Tibial nerve (tissue), 4 donors: ENCODE measurements around the gene TIMM17A. TPM values are rescaled to one million over a fixed set of nuclear protein-coding genes. Genes with fewer than 3 reads are reported as not detected.

Source experiments
- DNase-seq, 2 donors: peaks; one replicate each; pipeline ENCODE4 v3.0.0-alpha.2; 2019; ENCODE audit warnings: low spot score in 2 of 2
- H3K27ac ChIP-seq, 4 donors: fragments of 200-600 bp; sonication (generic) in 3 of 4; one replicate each; pipeline ENCODE4 v1.5.1; 2017 to 2019; ENCODE audit warnings: mild to moderate bottlenecking in 1 of 4
- H3K27me3 ChIP-seq, 2 donors: fragments of 200-600 bp; sonication (generic) in 1 of 2; one replicate each; pipeline versions ENCODE4 v1.5.1 to v1.6.0; 2017 to 2019
- H3K36me3 ChIP-seq, 3 donors: fragments of 200-600 bp; sonication (generic); one replicate each; pipeline ENCODE4 v1.5.1; 2018 to 2019
- H3K4me1 ChIP-seq, 4 donors: fragments of 200-600 bp; sonication (generic) in 3 of 4; one replicate each; pipeline ENCODE4 v1.5.1; 2017 to 2019
- H3K4me3 ChIP-seq, 4 donors: fragments of 200-600 bp; sonication (generic) in 3 of 4; one replicate each; pipeline ENCODE4 v1.5.1; 2017 to 2019; ENCODE audit warnings: mild to moderate bottlenecking in 1 of 4, moderate library complexity in 1 of 4
- H3K9me3 ChIP-seq, 4 donors: fragments of 200-600 bp; sonication (generic) in 3 of 4; one replicate each; pipeline ENCODE4 v1.5.1; 2017 to 2019
- EP300 ChIP-seq, 2 donors: sonication (generic); formaldehyde crosslinking; IDR thresholded peaks; one replicate each; pipeline ENCODE4 v1.6.1; 2017; ENCODE audit warnings: antibody characterized with exemption in 2 of 2, mild to moderate bottlenecking in 1 of 2
- POLR2A ChIP-seq, 2 donors: fragments of 450-650 bp; IDR thresholded peaks; one replicate each; pipeline ENCODE4 v1.6.1; 2017; ENCODE audit warnings: antibody characterized with exemption in 2 of 2, mild to moderate bottlenecking in 2 of 2, moderate library complexity in 2 of 2
- WGBS, 2 donors: methylation state at CpG; one replicate each; pipeline ENCODE4 v1.1.5; 2018; 5-methylcytosine and 5-hydroxymethylcytosine counted together
- total RNA-seq, 4 donors: library from RNA; depleted of rRNA; stranded (reverse); fragments of >200 nt; gene quantifications; one replicate each; pipeline ENCODE4 v1.1.0, GENCODE V29; 2016
- TF ChIP-seq, protein P1 (sequence below), 5 experiments: fragments of 200-600 bp in 3 of 5; fragments of 450-650 bp in 2 of 5; sonication (generic) in 3 of 5; IDR thresholded peaks; one replicate each; pipeline ENCODE4 v1.5.1; 2016 to 2019; ENCODE audit warnings: antibody characterized with exemption in 5 of 5, mild to moderate bottlenecking in 3 of 5, moderate library complexity in 2 of 5

TIMM17A gene
- total RNA-seq, 4 donors from 2014 or later: 16.2 to 31.8 (median 21.0) TPM

GRCh38 chr1:201982082-201982622 lies 26.8 kb downstream of the TIMM17A start:
- peak; percentile 56 to 62 for DNase-seq
- Histone ChIP-seq H3K9me3 (no peaks in the 10 kb centered on the region), H3K27ac (peak overlapping the region in 3 of 4 donors; percentile 89 to 95 (median 93)), H3K4me1 (peaks cover 0 to 37% (median 8%) of the 10 kb centered on the region in 4 donors), H3K4me3 (peak overlapping the region; percentile 80 to 95 (median 90)), H3K36me3 (no peaks in the 10 kb centered on the region), H3K27me3 (no peaks in the 10 kb centered on the region)
- TF ChIP-seq, protein P1, sequence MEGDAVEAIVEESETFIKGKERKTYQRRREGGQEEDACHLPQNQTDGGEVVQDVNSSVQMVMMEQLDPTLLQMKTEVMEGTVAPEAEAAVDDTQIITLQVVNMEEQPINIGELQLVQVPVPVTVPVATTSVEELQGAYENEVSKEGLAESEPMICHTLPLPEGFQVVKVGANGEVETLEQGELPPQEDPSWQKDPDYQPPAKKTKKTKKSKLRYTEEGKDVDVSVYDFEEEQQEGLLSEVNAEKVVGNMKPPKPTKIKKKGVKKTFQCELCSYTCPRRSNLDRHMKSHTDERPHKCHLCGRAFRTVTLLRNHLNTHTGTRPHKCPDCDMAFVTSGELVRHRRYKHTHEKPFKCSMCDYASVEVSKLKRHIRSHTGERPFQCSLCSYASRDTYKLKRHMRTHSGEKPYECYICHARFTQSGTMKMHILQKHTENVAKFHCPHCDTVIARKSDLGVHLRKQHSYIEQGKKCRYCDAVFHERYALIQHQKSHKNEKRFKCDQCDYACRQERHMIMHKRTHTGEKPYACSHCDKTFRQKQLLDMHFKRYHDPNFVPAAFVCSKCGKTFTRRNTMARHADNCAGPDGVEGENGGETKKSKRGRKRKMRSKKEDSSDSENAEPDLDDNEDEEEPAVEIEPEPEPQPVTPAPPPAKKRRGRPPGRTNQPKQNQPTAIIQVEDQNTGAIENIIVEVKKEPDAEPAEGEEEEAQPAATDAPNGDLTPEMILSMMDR (IDR thresholded peaks at IDR 0.05): no peak
- TF ChIP-seq POLR2A (IDR thresholded peaks at IDR 0.05) (no peak), EP300 (IDR thresholded peaks at IDR 0.05) (no peak)
- 14 to 23% methylated on average over 13 to 19 of the region's 31 CpGs for WGBS, 2 donors

- H3K36me3 ChIP-seq: no peaks in the 10 kb centered on the region
- H3K4me3 ChIP-seq: peak within 1 kb of the TSS; percentile 80 to 95 (median 90)
- no peaks in the 10 kb centered on the region for H3K27me3 ChIP-seq
- 0 to 1% methylated on average over 15 to 45 of the region's 80 CpGs for WGBS, 2 donors
- H3K27ac ChIP-seq: peak within 1 kb of the TSS; percentile 75 to 95 (median 91)
- peaks cover 0 to 37% (median 8%) of the 10 kb centered on the region in 4 donors for H3K4me1 ChIP-seq
- DNase-seq: peak; percentile 55 to 61
- no peaks in the 10 kb centered on the region for H3K9me3 ChIP-seq
- TF ChIP-seq POLR2A (IDR thresholded peaks at IDR 0.05) (peak; percentile 54 to 71), EP300 (IDR thresholded peaks at IDR 0.05) (no peak)
- TF ChIP-seq, protein P1 (IDR thresholded peaks at IDR 0.05): peak in 2 of 5 experiments; percentile 42 to 57
Measured at GRCh38 chr1:201982623-201983379, 27.5 kb downstream of the TIMM17A start, which contains the start of gene RNPEP. Gene RNPEP, plus strand, starts transcription at chr1:201982648. Its CDS starts 19 bp downstream, at chr1:201982667.

- no peaks in the 10 kb centered on the region for H3K9me3 ChIP-seq
- H3K4me3 ChIP-seq: peak overlapping the region; percentile 80 to 95 (median 90)
- peak overlapping the region; percentile 75 to 95 (median 91) for H3K27ac ChIP-seq
- TF ChIP-seq POLR2A (IDR thresholded peaks at IDR 0.05) (no peak), EP300 (IDR thresholded peaks at IDR 0.05) (peak in 1 of 2 donors; percentile 67)
- TF ChIP-seq, protein P1 (IDR thresholded peaks at IDR 0.05): no peak
- no peaks in the 10 kb centered on the region for H3K36me3 ChIP-seq
- DNase-seq: no peak
- no peaks in the 10 kb centered on the region for H3K27me3 ChIP-seq
- WGBS, 2 donors: 7 to 10% methylated on average over 11 of the region's 11 CpGs
- H3K4me1 ChIP-seq: peaks cover 0 to 37% (median 8%) of the 10 kb centered on the region in 4 donors
Measured at GRCh38 chr1:201983380-201983805, 28.1 kb downstream of the TIMM17A start.

DNA sequence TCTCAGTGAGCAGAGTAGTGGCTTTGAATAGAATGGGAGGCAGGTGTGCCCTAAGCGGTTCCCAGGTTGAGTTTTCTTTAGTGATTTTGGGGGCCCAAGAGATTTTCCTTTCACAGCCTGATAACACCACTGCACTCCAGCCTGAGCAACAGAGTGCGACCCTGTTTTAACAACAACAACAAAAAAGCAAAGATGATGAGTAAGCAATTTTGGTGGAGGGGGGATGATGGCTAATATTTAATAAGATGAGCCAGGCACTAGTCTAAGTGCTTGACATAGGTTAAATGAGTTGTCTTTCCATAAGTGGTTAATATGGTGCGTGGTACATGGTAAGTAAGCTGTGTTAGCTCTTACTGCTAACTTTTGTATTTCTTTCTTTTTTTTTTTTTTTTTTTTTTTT lies 29.1 kb downstream of the TIMM17A start:
- no peak for TF ChIP-seq POLR2A (IDR thresholded peaks at IDR 0.05)
- no peak for TF ChIP-seq EP300 (IDR thresholded peaks at IDR 0.05)
- TF ChIP-seq, protein P1 (IDR thresholded peaks at IDR 0.05): no peak
- Histone ChIP-seq H3K4me1 (peaks cover 0 to 43% (median 8%) of the 10 kb centered on the region in 4 donors), H3K4me3 (no peak overlapping the region), H3K27ac (peak overlapping the region in 1 of 4 donors; percentile 89), H3K36me3 (peaks cover 0 to 10% (median 0%) of the 10 kb centered on the region in 3 donors), H3K9me3 (no peaks in the 10 kb centered on the region), H3K27me3 (no peaks in the 10 kb centered on the region)
- no peak for DNase-seq
- 84 to 94% methylated on average over 3 of the region's 3 CpGs for WGBS, 2 donors

- Histone ChIP-seq H3K27me3 (no peaks in the 10 kb centered on the region), H3K9me3 (no peaks in the 10 kb centered on the region), H3K4me1 (peaks cover 0 to 43% (median 8%) of the 10 kb centered on the region in 4 donors), H3K27ac (no peak overlapping the region), H3K4me3 (no peak overlapping the region), H3K36me3 (peaks cover 0 to 19% (median 2%) of the 10 kb centered on the region in 3 donors)
- TF ChIP-seq EP300 (IDR thresholded peaks at IDR 0.05) (no peak), POLR2A (IDR thresholded peaks at IDR 0.05) (no peak)
- TF ChIP-seq, protein P1 (IDR thresholded peaks at IDR 0.05): no peak
- DNase-seq: no peak
- 64 to 70% methylated on average over 2 of the region's 2 CpGs for WGBS, 2 donors
Measured at GRCh38 chr1:201985355-201985754, 30.1 kb downstream of the TIMM17A start.
